GM23248 (cell line): Measurements from ENCODE around the gene SH3BGRL2. TPM values are rescaled to one million over a fixed set of nuclear protein-coding genes. Genes with fewer than 3 reads are reported as not detected.
"Not testable (repeated sequence)": the region's sequence is repeated elsewhere in the genome, so short reads cannot be mapped to it uniquely, and the experiment has no call there.

Source experiments
- DNase-seq: peaks from one replicate; pipeline ENCODE4 v3.0.0-alpha.2; 2015
- H2AFZ ChIP-seq: fragments of 200-600 bp; sonication (generic); 2 replicates; pipeline ENCODE4 v1.6.1; 2016; ENCODE audit warnings: antibody characterized with exemption
- H3F3A ChIP-seq: fragments of 200-600 bp; sonication (generic); 2 replicates; pipeline ENCODE4 v1.6.1; 2016; ENCODE audit warnings: mild to moderate bottlenecking, antibody characterized with exemption, mixed run types; ENCODE audit not compliant: insufficient read depth
- H3K27ac ChIP-seq: fragments of 200-600 bp; sonication (generic); 2 replicates; pipeline ENCODE4 v1.5.1; 2016; ENCODE audit warnings: mild to moderate bottlenecking
- H3K27me3 ChIP-seq: fragments of 200-600 bp; sonication (generic); replicated peaks from 2 replicates; pipeline ENCODE4 v1.6.1; 2016; ENCODE audit warnings: mild to moderate bottlenecking; ENCODE audit not compliant: insufficient read depth
- H3K36me3 ChIP-seq: fragments of 200-600 bp; sonication (generic); 2 replicates; pipeline ENCODE4 v1.6.1; 2016; ENCODE audit warnings: low read depth, mild to moderate bottlenecking
- H3K4me1 ChIP-seq: fragments of 200-600 bp; sonication (generic); 2 replicates; pipeline ENCODE4 v1.6.1; 2016; ENCODE audit warnings: mild to moderate bottlenecking; ENCODE audit not compliant: insufficient read depth
- H3K4me2 ChIP-seq: fragments of 200-600 bp; sonication (generic); one replicate; pipeline ENCODE4 v1.6.1; 2016; ENCODE audit warnings: mild to moderate bottlenecking; ENCODE audit not compliant: unreplicated experiment
- H3K4me3 ChIP-seq: fragments of 200-600 bp; sonication (generic); 2 replicates; pipeline ENCODE4 v1.5.1; 2016; ENCODE audit warnings: mild to moderate bottlenecking
- H3K79me2 ChIP-seq: fragments of 200-600 bp; sonication (generic); 2 replicates; pipeline ENCODE4 v1.6.1; 2016; ENCODE audit warnings: mild to moderate bottlenecking; ENCODE audit not compliant: insufficient read depth
- H3K9ac ChIP-seq: fragments of 200-600 bp; sonication (generic); 2 replicates; pipeline ENCODE4 v1.6.1; 2016; ENCODE audit warnings: mild to moderate bottlenecking
- H3K9me2 ChIP-seq: fragments of 200-600 bp; sonication (generic); 2 replicates; pipeline ENCODE4 v1.6.1; 2016; ENCODE audit warnings: mixed run types, mild to moderate bottlenecking, moderate library complexity; ENCODE audit not compliant: insufficient read depth
- H3K9me3 ChIP-seq: fragments of 200-600 bp; sonication (generic); one replicate; pipeline ENCODE4 v1.6.1; 2017; ENCODE audit warnings: low read depth
- H4K20me1 ChIP-seq: fragments of 200-600 bp; sonication (generic); 2 replicates; pipeline ENCODE4 v1.6.0; 2016; ENCODE audit not compliant: insufficient read depth
- EZH2 ChIP-seq: fragments of 200-600 bp; sonication (generic); IDR thresholded peaks from 2 replicates; pipeline ENCODE4 v1.6.1; 2018; ENCODE audit warnings: antibody characterized with exemption, mild to moderate bottlenecking; ENCODE audit not compliant: insufficient read depth, poor library complexity, severe bottlenecking
- EZH2phosphoT487 ChIP-seq: fragments of 200-600 bp; sonication (generic); IDR thresholded peaks from 2 replicates; pipeline ENCODE4 v1.6.1; 2018; ENCODE audit warnings: antibody characterized with exemption, moderate library complexity, mild to moderate bottlenecking, low read depth; ENCODE audit not compliant: insufficient read depth
- WGBS, 2 experiments: methylation state at CpG; one replicate each; pipeline ENCODE4 v1.1.6; 2015 to 2017; ENCODE audit warnings: low lambda C conversion rate in 2 of 2, low coverage in 1 of 2; ENCODE audit errors: missing lambda C conversion rate in 2 of 2; 5-methylcytosine and 5-hydroxymethylcytosine counted together
- in situ Hi-C: fragments of 300-500 bp; cut with MboI; formaldehyde crosslinking; loops from 2 replicates; pipeline ENCODE4 v1.15.0; 2020
- polyA plus RNA-seq: library from polyadenylated mRNA; unstranded; fragments of >200 nt; fragmentation: Nextera tagmentation; extraction: Ambion mirVana; gene quantifications from 2 replicates; pipeline ENCODE4 v1.2.1, GENCODE V29; 2016
- total RNA-seq: library from RNA; depleted of rRNA; stranded (reverse); fragments of >200 nt; shearing (Covaris generic); gene quantifications from 2 replicates; pipeline ENCODE4 v1.2.3, GENCODE V29; 2014

Gene SH3BGRL2
- total and polyA plus RNA-seq, 2 experiments from 2014 or later = 1.1 to 2.2 TPM

DNA sequence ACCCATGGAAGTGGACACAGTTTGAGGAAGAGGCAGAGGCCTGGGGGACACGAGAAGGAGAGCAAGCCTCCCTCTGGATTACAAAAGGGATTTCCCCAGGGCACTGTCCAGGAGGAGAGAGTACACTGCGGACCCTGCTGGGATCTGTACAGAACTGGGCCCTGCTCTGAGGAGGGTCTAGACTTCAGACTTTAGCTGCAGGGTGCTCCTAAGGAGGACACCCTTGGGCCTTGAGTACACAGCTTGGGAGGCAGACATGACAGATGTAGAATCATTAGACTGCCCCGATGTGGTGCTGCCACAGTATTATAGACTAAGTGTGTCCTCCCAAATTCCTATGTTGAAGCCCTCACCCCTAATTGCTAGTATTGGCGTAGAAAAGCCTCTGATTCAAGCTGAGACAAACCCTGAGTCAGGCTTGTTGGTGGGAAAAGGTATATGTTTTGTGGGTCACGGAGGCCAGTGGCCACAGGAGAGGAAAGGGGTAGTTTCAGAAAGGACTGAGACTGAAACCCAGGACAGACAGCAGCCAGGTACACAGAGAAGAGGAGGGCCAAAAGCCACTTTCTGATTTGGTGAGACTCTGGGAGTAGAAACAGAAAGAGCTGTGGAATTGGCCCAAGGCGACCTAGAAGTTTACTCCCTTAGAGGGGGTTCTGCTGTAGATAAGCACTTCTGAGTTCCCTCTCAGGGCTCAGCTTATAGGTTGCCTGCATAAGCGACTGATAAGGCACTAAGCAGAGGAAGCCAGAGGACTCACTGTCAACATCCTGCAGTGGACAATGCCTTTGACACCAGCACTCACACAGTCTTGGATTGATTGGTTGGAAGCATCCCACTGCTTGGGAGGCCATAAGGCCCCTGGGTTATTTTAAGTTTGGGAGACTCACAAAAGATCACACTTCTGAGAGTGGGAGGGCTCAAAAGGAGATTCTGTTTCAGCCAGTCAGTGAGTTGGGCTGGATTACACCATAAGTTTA is 16.5 kb upstream of the SH3BGRL2 start:
- no peaks in the 10 kb centered on the region for H3K79me2 ChIP-seq
- 82 to 84% methylated on average over 7 of the region's 7 CpGs for WGBS, 2 experiments
- H3K4me2 ChIP-seq = no peak overlapping the region
- H3K9me2 ChIP-seq = no peaks in the 10 kb centered on the region
- H3K9me3 ChIP-seq = no peaks in the 10 kb centered on the region
- in situ Hi-C loops = no loop called here
- no peak overlapping the region for H3K27ac ChIP-seq
- no peaks in the 10 kb centered on the region for H3K27me3 ChIP-seq
- TF ChIP-seq EZH2 (no peak), EZH2phosphoT487 (no peak)
- H3K9ac ChIP-seq = no peak overlapping the region
- H2AFZ ChIP-seq = no peak overlapping the region
- no peaks in the 10 kb centered on the region for H3K4me1 ChIP-seq
- DNase-seq = no peak
- H4K20me1 ChIP-seq = no peaks in the 10 kb centered on the region
- H3F3A ChIP-seq = no peaks in the 10 kb centered on the region
- no peaks in the 10 kb centered on the region for H3K36me3 ChIP-seq
- no peak overlapping the region for H3K4me3 ChIP-seq

DNA sequence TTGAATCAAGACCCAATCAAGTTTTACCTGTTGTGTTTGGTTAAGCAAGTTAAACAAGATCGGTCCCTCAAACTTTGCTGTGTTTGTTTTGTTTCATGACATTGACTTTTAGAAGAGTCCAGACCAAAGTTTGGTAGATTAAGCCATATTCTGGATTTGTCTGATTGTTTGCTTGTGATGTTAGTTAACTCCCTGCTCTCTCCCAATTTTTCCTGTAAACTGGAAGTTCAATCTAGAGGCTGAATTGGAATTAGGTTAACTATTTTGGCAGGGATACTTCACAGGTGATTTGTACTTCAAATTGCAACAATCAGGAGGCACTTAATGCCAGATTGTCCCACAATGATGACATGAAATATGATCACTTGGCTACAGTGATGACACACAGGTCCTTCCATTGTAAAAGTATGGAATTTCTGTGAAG is 13.6 kb upstream of the SH3BGRL2 start:
- Histone ChIP-seq H2AFZ (no peak overlapping the region), H3K4me2 (no peak overlapping the region), H3K4me3 (no peak overlapping the region), H3K9me2 (no peaks in the 10 kb centered on the region), H3K4me1 (no peaks in the 10 kb centered on the region), H3K79me2 (no peaks in the 10 kb centered on the region), H3K36me3 (no peaks in the 10 kb centered on the region), H3K9ac (no peak overlapping the region), H3F3A (no peaks in the 10 kb centered on the region), H3K9me3 (no peaks in the 10 kb centered on the region), H3K27me3 (no peaks in the 10 kb centered on the region), H3K27ac (no peak overlapping the region), H4K20me1 (no peaks in the 10 kb centered on the region)
- 95 to 100% methylated on average over 1 of the region's 1 CpG for WGBS, 2 experiments
- in situ Hi-C loops = no loop called here
- no peak for TF ChIP-seq EZH2
- TF ChIP-seq EZH2phosphoT487 = no peak
- DNase-seq = no peak

DNA sequence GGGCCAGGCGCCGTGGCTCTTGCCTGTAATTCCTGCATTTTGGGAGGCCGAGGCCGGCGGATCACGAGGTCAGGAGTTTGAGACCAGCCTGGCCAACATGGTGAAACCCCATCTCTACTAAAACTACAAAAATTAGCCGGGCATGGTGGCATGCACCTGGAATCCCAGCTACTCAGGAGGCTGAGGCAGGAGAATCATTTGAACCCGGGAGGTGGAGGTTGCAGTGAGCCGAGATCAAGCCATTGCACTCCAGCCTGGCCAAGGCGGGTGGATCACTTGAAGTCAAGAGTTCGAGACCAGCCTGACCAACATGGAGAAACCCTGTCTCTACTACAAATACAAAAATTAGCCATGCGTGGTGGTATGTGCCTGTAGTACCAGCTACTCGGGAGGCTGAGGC is 12.7 kb upstream of the SH3BGRL2 start:
- H3K4me1 ChIP-seq, H3K27me3 ChIP-seq, H3F3A ChIP-seq, H2AFZ ChIP-seq, H3K36me3 ChIP-seq, H3K4me2 ChIP-seq, in situ Hi-C loops, H3K4me3 ChIP-seq, H3K9me2 ChIP-seq, H3K9ac ChIP-seq, H3K9me3 ChIP-seq, H3K79me2 ChIP-seq, H3K27ac ChIP-seq, DNase-seq, H4K20me1 ChIP-seq: not testable (repeated sequence)
- WGBS, 2 experiments = 83 to 85% methylated on average over 13 of the region's 13 CpGs

DNA sequence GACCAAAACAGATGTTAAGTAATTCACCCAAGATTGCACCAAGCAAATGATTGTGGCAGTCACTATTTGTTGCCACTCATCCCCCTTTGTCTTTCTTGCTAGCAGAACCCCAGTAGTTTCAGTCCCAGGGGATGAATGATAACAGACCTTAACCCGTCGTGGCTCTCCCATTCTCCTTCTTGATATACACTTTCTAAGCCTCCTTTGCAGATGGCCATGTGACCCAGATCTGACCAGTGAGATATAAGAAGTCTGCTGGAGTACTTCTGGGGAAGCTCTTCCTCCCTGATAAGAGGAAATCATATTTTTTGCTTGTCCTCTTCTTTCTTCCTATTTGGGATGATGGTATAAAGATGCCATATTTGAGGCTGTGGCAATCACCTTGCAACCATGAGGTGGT is 9.6 kb upstream of the SH3BGRL2 start:
- in situ Hi-C loops = no loop called here
- Histone ChIP-seq H3K4me2 (no peak overlapping the region), H3K27ac (no peak overlapping the region), H3K9me3 (no peaks in the 10 kb centered on the region), H3F3A (no peaks in the 10 kb centered on the region), H3K4me3 (no peak overlapping the region), H3K79me2 (no peaks in the 10 kb centered on the region), H2AFZ (no peak overlapping the region), H4K20me1 (no peaks in the 10 kb centered on the region), H3K36me3 (no peaks in the 10 kb centered on the region), H3K27me3 (no peaks in the 10 kb centered on the region), H3K4me1 (no peaks in the 10 kb centered on the region), H3K9me2 (no peaks in the 10 kb centered on the region), H3K9ac (no peak overlapping the region)
- 75 to 82% methylated on average over 2 of the region's 2 CpGs for WGBS, 2 experiments
- TF ChIP-seq EZH2 (no peak), EZH2phosphoT487 (no peak)
- no peak for DNase-seq

DNA sequence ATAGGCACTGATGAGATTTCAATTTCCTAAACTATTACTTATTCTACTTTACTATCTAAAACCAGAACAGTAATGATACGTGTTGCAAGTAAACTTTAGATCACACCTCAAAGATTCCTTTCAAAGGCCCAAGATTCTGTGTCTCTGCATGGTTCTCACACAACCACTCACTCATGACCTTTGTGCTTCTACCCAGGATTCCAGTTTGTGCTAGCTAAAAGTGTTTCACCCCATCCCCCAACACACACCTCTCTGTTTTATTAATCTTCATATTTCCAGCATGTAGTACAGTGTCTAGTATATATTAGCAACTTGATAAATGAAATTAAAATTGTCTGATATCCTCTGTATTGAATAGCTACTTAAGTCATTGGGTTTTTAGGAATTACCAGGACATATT is 8.8 kb upstream of the SH3BGRL2 start:
- WGBS, 2 experiments = 92 to 96% methylated on average over 1 of the region's 1 CpG
- DNase-seq = no peak
- TF ChIP-seq EZH2 (no peak), EZH2phosphoT487 (no peak)
- Histone ChIP-seq H3K4me3 (no peak overlapping the region), H3K79me2 (no peaks in the 10 kb centered on the region), H3K4me1 (no peaks in the 10 kb centered on the region), H4K20me1 (no peaks in the 10 kb centered on the region), H3K27ac (no peak overlapping the region), H3K9me3 (no peaks in the 10 kb centered on the region), H2AFZ (no peak overlapping the region), H3K4me2 (no peak overlapping the region), H3K36me3 (no peaks in the 10 kb centered on the region), H3K9ac (no peak overlapping the region), H3K9me2 (no peaks in the 10 kb centered on the region), H3K27me3 (no peaks in the 10 kb centered on the region), H3F3A (no peaks in the 10 kb centered on the region)
- in situ Hi-C loops = no loop called here
